Adipose tissue (tissue), 3 donors: ENCODE measurements around the gene SLC49A4. TPM values are rescaled to one million over a fixed set of nuclear protein-coding genes. Genes with fewer than 3 reads are reported as not detected.

Experiments used
- H3K27ac ChIP-seq: one replicate; pipeline ENCODE4 v1.5.1; 2013; ENCODE audit warnings: low read depth, low read length
- WGBS, 3 donors: extraction: QIAGEN DNeasy Blood & Tissue Kit; methylation state at CpG; one replicate each; pipeline ENCODE4 v1.1.7; 2013; 5-methylcytosine and 5-hydroxymethylcytosine counted together
- polyA plus RNA-seq, 3 donors: library from polyadenylated mRNA; stranded (reverse); fragments of 200-250 nt; gene quantifications; one replicate each; pipeline ENCODE4 v1.2.3, GENCODE V29; 2013
- donor health status: healthy with polysubstance abuse.
- donor health status: Bipolar disorder and iron deficiency.
- donor health status: healthy.

SLC49A4 gene
- polyA plus RNA-seq, 3 donors, result 3.8 to 10.5 (median 7.3) TPM

- no peak overlapping the region for H3K27ac ChIP-seq
- WGBS, 3 donors, result 83 to 91% (median 87%) methylated on average over 3 of the region's 3 CpGs
Observed at GRCh38 chr3:122777563-122777962, 17.3 kb upstream of the SLC49A4 start.

- H3K27ac ChIP-seq, result no peak overlapping the region
- 93 to 100% (median 96%) methylated on average over 1 of the region's 1 CpG for WGBS, 3 donors
Observed at GRCh38 chr3:122782804-122783203, 12.1 kb upstream of the SLC49A4 start.

- WGBS, 3 donors, result 87 to 100% (median 94%) methylated on average over 1 of the region's 1 CpG
Observed at GRCh38 chr3:122784436-122784835, 10.4 kb upstream of the SLC49A4 start.

DNA sequence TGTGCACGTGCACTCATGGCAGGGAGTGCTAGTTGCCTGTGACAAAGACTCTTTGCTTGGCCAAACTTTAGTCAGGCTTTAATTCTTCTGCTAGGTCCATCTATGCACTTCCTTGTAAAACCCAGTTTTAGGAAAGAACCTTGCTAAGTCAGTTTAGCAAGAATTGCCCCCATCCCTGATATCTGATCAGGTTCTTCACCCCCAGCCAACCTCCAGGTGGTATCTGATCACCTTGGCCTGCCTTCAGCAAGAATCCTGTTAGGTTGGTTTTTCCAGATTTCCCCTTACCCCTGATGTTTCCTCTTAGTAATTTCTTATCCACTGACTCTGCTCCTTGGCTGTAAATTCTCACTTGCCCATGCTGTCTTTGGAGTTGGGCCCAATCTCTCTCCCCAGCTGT, 9.6 kb upstream of the SLC49A4 start:
- WGBS, 3 donors, result 83 to 95% (median 89%) methylated on average over 1 of the region's 1 CpG
- H3K27ac ChIP-seq, result no peak overlapping the region

More at GRCh38 chr3:122784436-122784835, 10.4 kb upstream of the SLC49A4 start:
- no peak overlapping the region for H3K27ac ChIP-seq

GRCh38 chr3:122786066-122786465, 8.8 kb upstream of the SLC49A4 start:
- 83 to 88% (median 88%) methylated on average over 1 of the region's 1 CpG for WGBS, 3 donors
- H3K27ac ChIP-seq, result no peak overlapping the region

DNA sequence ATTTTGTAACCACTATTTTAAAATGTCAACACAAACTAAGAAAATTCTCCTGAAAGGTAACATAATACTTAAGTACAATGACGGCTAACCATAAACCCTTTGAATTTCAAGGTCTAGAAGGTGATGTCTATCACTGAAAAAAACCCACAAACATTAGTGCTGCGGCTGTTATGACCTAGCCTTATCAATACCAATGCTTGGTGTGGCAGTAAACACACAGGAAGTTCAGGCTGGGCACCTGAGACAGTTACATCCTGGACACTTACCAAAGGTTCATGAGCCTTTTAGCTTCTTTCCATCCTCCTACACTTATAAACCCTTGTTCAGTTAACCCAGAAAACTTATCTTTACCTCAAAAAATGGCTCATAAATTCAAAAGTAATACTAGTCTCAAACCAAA, 7.0 kb upstream of the SLC49A4 start:
- H3K27ac ChIP-seq, result no peak overlapping the region
- 64 to 89% (median 80%) methylated on average over 2 of the region's 2 CpGs for WGBS, 3 donors

- H3K27ac ChIP-seq, result no peak overlapping the region
- 88 to 91% (median 88%) methylated on average over 11 of the region's 11 CpGs for WGBS, 3 donors
Observed at GRCh38 chr3:122789585-122790273, 5.1 kb upstream of the SLC49A4 start.

DNA sequence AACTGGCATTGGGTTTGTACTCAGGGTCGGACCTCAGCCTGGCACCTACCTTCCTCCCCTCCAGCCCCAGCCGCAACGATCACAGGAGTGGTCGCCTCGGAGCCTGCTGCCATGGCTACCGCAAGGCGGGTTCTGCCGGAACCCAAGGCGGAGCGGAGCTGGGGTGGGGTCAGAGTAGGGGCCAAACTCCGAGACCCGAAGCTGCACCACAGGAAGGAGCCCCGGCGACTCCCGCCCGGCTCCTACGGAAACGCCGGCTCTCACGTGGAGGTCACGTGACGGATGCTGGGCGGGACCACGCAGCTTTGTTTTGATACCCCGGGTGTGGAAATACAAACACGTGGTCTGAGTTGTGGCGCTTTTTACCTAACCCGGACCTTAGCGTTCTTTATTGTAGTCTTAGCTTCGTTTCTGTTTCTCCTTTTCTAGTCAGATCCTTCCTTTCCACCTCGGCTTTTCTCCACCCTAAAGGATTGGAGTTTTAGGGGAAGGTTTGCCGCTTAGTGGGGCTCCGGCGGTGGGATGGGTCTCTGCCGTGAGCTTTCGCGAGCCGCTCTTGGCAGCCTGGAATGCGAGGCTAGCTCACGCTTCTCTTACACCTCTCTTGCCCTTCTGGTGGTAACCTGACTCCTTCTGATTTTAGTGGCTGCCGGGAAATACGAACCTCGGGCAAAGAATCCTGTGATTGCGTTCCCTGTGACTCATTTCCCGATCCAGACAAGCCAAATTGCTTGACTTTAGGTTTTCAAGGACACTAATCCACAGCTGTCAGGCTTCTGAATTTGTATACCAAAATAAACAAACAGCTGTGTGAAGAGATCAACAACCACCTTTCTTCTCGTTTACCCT, 1.1 kb upstream of the SLC49A4 start, which contains the start of gene HSPBAP1:
Gene HSPBAP1, minus strand, starts transcription at position 264 of the 849 bp plus-strand sequence. Its CDS starts 151 bp downstream, at position 113.
- 0 to 1% (median 0%) methylated on average over 45 to 46 of the region's 46 CpGs for WGBS, 3 donors
- H3K27ac ChIP-seq, result peak within 1 kb of the TSS; percentile 87

GRCh38 chr3:122794483-122794778, 438 bp upstream of the SLC49A4 start:
- peak overlapping the region; percentile 87 for H3K27ac ChIP-seq
- 1% methylated on average over 6 of the region's 6 CpGs for WGBS, 3 donors

DNA sequence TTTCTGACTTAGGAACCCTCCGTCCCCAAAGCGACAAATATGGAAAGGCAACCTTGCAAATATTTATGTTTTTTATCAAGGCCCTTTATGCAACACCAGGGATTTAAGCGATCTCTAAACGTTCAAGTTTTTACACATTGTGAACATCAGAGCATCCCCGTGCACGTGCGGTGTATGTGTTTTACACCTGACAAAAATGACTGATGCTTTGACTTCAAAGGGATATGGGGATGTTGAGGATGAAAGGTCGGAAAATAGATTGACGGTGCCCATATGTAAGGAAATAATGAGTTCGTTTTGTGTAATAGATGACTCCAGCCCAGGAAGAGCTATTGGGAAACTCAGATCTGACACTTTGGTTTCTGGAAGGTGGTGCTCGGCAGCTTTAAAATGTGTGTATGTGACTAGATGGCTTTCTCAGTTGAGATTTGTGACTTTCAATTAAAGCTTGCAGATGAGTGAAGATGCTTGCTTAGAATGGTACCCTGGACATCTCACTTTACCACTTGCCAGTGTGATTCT, 866 bp downstream of the SLC49A4 start:
- WGBS, 3 donors, result 17 to 28% (median 27%) methylated on average over 11 of the region's 11 CpGs
- H3K27ac ChIP-seq, result no peak overlapping the region

DNA sequence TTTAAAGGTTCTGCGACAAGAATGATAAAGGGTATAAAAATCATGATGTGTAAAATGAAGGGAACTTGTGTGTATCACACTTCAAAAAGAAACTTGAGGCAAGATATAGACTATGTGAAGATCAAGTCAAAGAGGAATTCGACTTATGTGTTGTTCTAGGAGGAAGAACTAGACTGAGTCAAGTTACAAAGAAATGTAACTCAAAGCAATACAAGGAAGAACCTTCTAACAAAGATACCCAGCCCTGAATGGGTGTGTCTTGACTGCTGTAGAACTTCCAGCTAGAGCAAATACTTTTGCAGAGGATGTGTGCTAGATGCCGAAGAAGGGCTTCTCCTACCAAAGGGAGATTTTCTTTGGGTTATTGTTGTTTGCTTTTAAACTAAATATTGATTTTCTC, 2.4 kb downstream of the SLC49A4 start:
- H3K27ac ChIP-seq, result no peak overlapping the region

GRCh38 chr3:122799322-122799721, 4.5 kb downstream of the SLC49A4 start:
- WGBS, 3 donors, result 80 to 89% (median 87%) methylated on average over 2 of the region's 2 CpGs
- no peak overlapping the region for H3K27ac ChIP-seq

More for the DNA sequence above, 2.4 kb downstream of the SLC49A4 start:
- 81 to 86% (median 82%) methylated on average over 3 of the region's 3 CpGs for WGBS, 3 donors

- 76 to 98% (median 94%) methylated on average over 1 of the region's 1 CpG for WGBS, 3 donors
- H3K27ac ChIP-seq, result no peak overlapping the region
Observed at GRCh38 chr3:122800031-122800430, 5.2 kb downstream of the SLC49A4 start.

GRCh38 chr3:122800706-122801237, 5.9 kb downstream of the SLC49A4 start:
- H3K27ac ChIP-seq, result no peak overlapping the region
- 86 to 95% (median 94%) methylated on average over 3 of the region's 3 CpGs for WGBS, 3 donors

- no peak overlapping the region for H3K27ac ChIP-seq
- WGBS, 3 donors, result 97 to 100% (median 98%) methylated on average over 1 of the region's 1 CpG
Observed at GRCh38 chr3:122802323-122802722, 7.5 kb downstream of the SLC49A4 start.

GRCh38 chr3:122803977-122804376, 9.1 kb downstream of the SLC49A4 start:
- WGBS, 3 donors, result 83 to 96% (median 83%) methylated on average over 2 of the region's 2 CpGs
- no peak overlapping the region for H3K27ac ChIP-seq

- H3K27ac ChIP-seq, result no peak overlapping the region
Observed at GRCh38 chr3:122810734-122811133, 15.9 kb downstream of the SLC49A4 start.

DNA sequence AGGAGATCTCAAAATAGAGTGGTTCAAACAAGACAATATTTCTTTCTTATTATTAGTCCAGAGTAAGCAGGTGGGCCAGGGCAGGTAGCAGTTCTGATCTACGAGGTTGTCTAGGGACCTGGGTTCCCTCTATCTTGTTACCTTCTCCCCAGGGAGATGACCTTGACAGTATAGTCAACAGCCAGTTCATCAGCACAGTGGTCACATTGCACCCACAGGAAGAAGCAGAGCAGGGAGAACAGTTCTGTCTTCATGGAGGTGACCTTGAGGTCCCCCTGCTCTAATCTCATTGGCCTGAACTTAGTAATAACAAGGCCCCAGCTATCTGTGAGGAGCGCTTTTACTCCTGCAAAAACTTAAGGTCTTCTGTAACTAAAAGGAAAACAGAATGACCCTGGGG, 21.7 kb downstream of the SLC49A4 start:
- 66 to 95% (median 92%) methylated on average over 2 of the region's 2 CpGs for WGBS, 3 donors
- H3K27ac ChIP-seq, result no peak overlapping the region
